Esophagus muscularis mucosa (tissue), 3 donors: Measurements from ENCODE around the gene SLC35F3.

Experiments used
- EP300 ChIP-seq: sonication (generic); formaldehyde crosslinking; IDR thresholded peaks from one replicate; pipeline ENCODE4 v1.6.1; 2017; ENCODE audit warnings: antibody characterized with exemption
- TF ChIP-seq, protein P1 (sequence below), 3 experiments: fragments of 200-600 bp in 2 of 3; fragments of 450-650 bp in 1 of 3; sonication (generic) in 2 of 3; IDR thresholded peaks; one replicate each; pipeline ENCODE4 v1.5.1; 2017 to 2019; ENCODE audit warnings: antibody characterized with exemption in 3 of 3, mild to moderate bottlenecking in 2 of 3, moderate library complexity in 1 of 3

DNA sequence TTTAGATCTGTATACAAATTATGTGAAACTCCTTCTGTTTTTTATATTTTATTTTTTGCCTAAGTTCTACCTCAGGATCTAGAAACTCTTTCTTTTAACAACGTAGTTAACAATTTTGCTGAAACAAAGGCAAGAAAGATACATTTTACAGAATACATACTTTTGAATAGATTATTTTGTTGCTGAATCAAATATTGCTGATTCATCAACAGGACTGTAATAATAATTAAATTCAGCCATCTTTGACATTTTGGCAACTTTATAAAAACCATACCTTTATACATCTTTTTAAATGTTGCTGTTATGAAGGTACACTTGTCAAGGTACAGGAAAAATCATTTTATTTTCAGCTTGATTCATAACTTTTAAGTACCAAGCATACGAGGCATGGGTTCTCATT lies 458.1 kb downstream of the SLC35F3 start:
- TF ChIP-seq, protein P1, sequence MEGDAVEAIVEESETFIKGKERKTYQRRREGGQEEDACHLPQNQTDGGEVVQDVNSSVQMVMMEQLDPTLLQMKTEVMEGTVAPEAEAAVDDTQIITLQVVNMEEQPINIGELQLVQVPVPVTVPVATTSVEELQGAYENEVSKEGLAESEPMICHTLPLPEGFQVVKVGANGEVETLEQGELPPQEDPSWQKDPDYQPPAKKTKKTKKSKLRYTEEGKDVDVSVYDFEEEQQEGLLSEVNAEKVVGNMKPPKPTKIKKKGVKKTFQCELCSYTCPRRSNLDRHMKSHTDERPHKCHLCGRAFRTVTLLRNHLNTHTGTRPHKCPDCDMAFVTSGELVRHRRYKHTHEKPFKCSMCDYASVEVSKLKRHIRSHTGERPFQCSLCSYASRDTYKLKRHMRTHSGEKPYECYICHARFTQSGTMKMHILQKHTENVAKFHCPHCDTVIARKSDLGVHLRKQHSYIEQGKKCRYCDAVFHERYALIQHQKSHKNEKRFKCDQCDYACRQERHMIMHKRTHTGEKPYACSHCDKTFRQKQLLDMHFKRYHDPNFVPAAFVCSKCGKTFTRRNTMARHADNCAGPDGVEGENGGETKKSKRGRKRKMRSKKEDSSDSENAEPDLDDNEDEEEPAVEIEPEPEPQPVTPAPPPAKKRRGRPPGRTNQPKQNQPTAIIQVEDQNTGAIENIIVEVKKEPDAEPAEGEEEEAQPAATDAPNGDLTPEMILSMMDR (IDR thresholded peaks at IDR 0.05): no peak
- TF ChIP-seq EP300: no peak
